ENCODE data around the gene WWOX.

The WWOX gene

GRCh38 chr16:78916928-78917545 lies 817.6 kb downstream of the WWOX start:
- Histone ChIP-seq H3K9me3 (ENCODE audit: insufficient read depth, low read length) (peaks cover 27% of the 10 kb centered on the region), H3K4me1 (ENCODE audit: insufficient read depth, insufficient read length) (no peaks in the 10 kb centered on the region), H3K4me3 (ENCODE audit: insufficient read length, low read depth) (no peak overlapping the region), H3K27me3 (ENCODE audit: insufficient read depth, insufficient read length) (no peaks in the 10 kb centered on the region), H3K36me3 (ENCODE audit: insufficient read depth, insufficient read length, low read length) (no peaks in the 10 kb centered on the region), H3K9ac (ENCODE audit: insufficient read length, low read depth) (no peak overlapping the region)
- TF ChIP-seq SUZ12 (IDR thresholded peaks at IDR 0.05; ENCODE audit: extremely low read depth, insufficient read depth, insufficient read length) = no peak
- no peak for TF ChIP-seq YY1 (IDR thresholded peaks at IDR 0.05; ENCODE audit: insufficient read depth, insufficient read length)
- no peak for TF ChIP-seq ZNF274 (IDR thresholded peaks at IDR 0.05; ENCODE audit: low read depth, low read length)
- no peak for DNase-seq (ENCODE audit: low read depth, low spot score)

GRCh38 chr16:78918805-78919305 lies 819.4 kb downstream of the WWOX start:
- no peak overlapping the region for H3K4me3 ChIP-seq (ENCODE audit: insufficient read length, low read depth)
- no peak for DNase-seq (ENCODE audit: low read depth, low spot score)
- peaks cover 33% of the 10 kb centered on the region for H3K9me3 ChIP-seq (ENCODE audit: insufficient read depth, low read length)
- no peaks in the 10 kb centered on the region for H3K4me1 ChIP-seq (ENCODE audit: insufficient read depth, insufficient read length)
- no peaks in the 10 kb centered on the region for H3K27me3 ChIP-seq (ENCODE audit: insufficient read depth, insufficient read length)
- no peaks in the 10 kb centered on the region for H3K36me3 ChIP-seq (ENCODE audit: insufficient read depth, insufficient read length, low read length)
- TF ChIP-seq ZNF274 (IDR thresholded peaks at IDR 0.05; ENCODE audit: low read depth, low read length) (no peak), YY1 (IDR thresholded peaks at IDR 0.05; ENCODE audit: insufficient read depth, insufficient read length) (no peak), SUZ12 (IDR thresholded peaks at IDR 0.05; ENCODE audit: extremely low read depth, insufficient read depth, insufficient read length) (no peak)
- no peak overlapping the region for H3K9ac ChIP-seq (ENCODE audit: insufficient read length, low read depth)

GRCh38 chr16:78919852-78920251 lies 820.4 kb downstream of the WWOX start:
- Histone ChIP-seq H3K36me3 (ENCODE audit: insufficient read depth, insufficient read length, low read length) (no peaks in the 10 kb centered on the region), H3K9me3 (ENCODE audit: insufficient read depth, low read length) (peaks cover 33% of the 10 kb centered on the region), H3K9ac (ENCODE audit: insufficient read length, low read depth) (no peak overlapping the region), H3K4me3 (ENCODE audit: insufficient read length, low read depth) (no peak overlapping the region), H3K27me3 (ENCODE audit: insufficient read depth, insufficient read length) (no peaks in the 10 kb centered on the region), H3K4me1 (ENCODE audit: insufficient read depth, insufficient read length) (no peaks in the 10 kb centered on the region)
- no peak for TF ChIP-seq ZNF274 (IDR thresholded peaks at IDR 0.05; ENCODE audit: low read depth, low read length)
- no peak for TF ChIP-seq SUZ12 (IDR thresholded peaks at IDR 0.05; ENCODE audit: extremely low read depth, insufficient read depth, insufficient read length)
- no peak for TF ChIP-seq YY1 (IDR thresholded peaks at IDR 0.05; ENCODE audit: insufficient read depth, insufficient read length)
- DNase-seq (ENCODE audit: low read depth, low spot score) = no peak

GRCh38 chr16:78920621-78921020 lies 821.2 kb downstream of the WWOX start:
- Histone ChIP-seq H3K9me3 (ENCODE audit: insufficient read depth, low read length) (peaks cover 33% of the 10 kb centered on the region), H3K4me1 (ENCODE audit: insufficient read depth, insufficient read length) (no peaks in the 10 kb centered on the region), H3K36me3 (ENCODE audit: insufficient read depth, insufficient read length, low read length) (no peaks in the 10 kb centered on the region), H3K27me3 (ENCODE audit: insufficient read depth, insufficient read length) (no peaks in the 10 kb centered on the region), H3K4me3 (ENCODE audit: insufficient read length, low read depth) (no peak overlapping the region), H3K9ac (ENCODE audit: insufficient read length, low read depth) (no peak overlapping the region)
- no peak for DNase-seq (ENCODE audit: low read depth, low spot score)
- no peak for TF ChIP-seq YY1 (IDR thresholded peaks at IDR 0.05; ENCODE audit: insufficient read depth, insufficient read length)
- TF ChIP-seq ZNF274 (IDR thresholded peaks at IDR 0.05; ENCODE audit: low read depth, low read length) = no peak
- no peak for TF ChIP-seq SUZ12 (IDR thresholded peaks at IDR 0.05; ENCODE audit: extremely low read depth, insufficient read depth, insufficient read length)

GRCh38 chr16:78925083-78925767 lies 825.8 kb downstream of the WWOX start:
- no peak for TF ChIP-seq YY1 (IDR thresholded peaks at IDR 0.05; ENCODE audit: insufficient read depth, insufficient read length)
- TF ChIP-seq ZNF274 (IDR thresholded peaks at IDR 0.05; ENCODE audit: low read depth, low read length) = no peak
- no peak for TF ChIP-seq SUZ12 (IDR thresholded peaks at IDR 0.05; ENCODE audit: extremely low read depth, insufficient read depth, insufficient read length)
- peak; percentile 22 for DNase-seq (ENCODE audit: low read depth, low spot score)
- Histone ChIP-seq H3K9ac (ENCODE audit: insufficient read length, low read depth) (no peak overlapping the region), H3K27me3 (ENCODE audit: insufficient read depth, insufficient read length) (no peaks in the 10 kb centered on the region), H3K36me3 (ENCODE audit: insufficient read depth, insufficient read length, low read length) (no peaks in the 10 kb centered on the region), H3K4me3 (ENCODE audit: insufficient read length, low read depth) (no peak overlapping the region), H3K4me1 (ENCODE audit: insufficient read depth, insufficient read length) (no peaks in the 10 kb centered on the region), H3K9me3 (ENCODE audit: insufficient read depth, low read length) (peaks cover 25% of the 10 kb centered on the region)

- no peaks in the 10 kb centered on the region for H3K4me1 ChIP-seq (ENCODE audit: insufficient read depth, insufficient read length)
- no peaks in the 10 kb centered on the region for H3K36me3 ChIP-seq (ENCODE audit: insufficient read depth, insufficient read length, low read length)
- no peaks in the 10 kb centered on the region for H3K27me3 ChIP-seq (ENCODE audit: insufficient read depth, insufficient read length)
- H3K4me3 ChIP-seq (ENCODE audit: insufficient read length, low read depth) = no peak overlapping the region
- H3K9me3 ChIP-seq (ENCODE audit: insufficient read depth, low read length) = peaks cover 9% of the 10 kb centered on the region
- no peak for TF ChIP-seq ZNF274 (IDR thresholded peaks at IDR 0.05; ENCODE audit: low read depth, low read length)
- no peak for TF ChIP-seq YY1 (IDR thresholded peaks at IDR 0.05; ENCODE audit: insufficient read depth, insufficient read length)
- no peak for TF ChIP-seq SUZ12 (IDR thresholded peaks at IDR 0.05; ENCODE audit: extremely low read depth, insufficient read depth, insufficient read length)
- no peak for DNase-seq (ENCODE audit: low read depth, low spot score)
- H3K9ac ChIP-seq (ENCODE audit: insufficient read length, low read depth) = no peak overlapping the region
Observed at GRCh38 chr16:78926723-78927210, 827.3 kb downstream of the WWOX start.

- no peak for TF ChIP-seq ZNF274 (IDR thresholded peaks at IDR 0.05; ENCODE audit: low read depth, low read length)
- no peak for TF ChIP-seq SUZ12 (IDR thresholded peaks at IDR 0.05; ENCODE audit: extremely low read depth, insufficient read depth, insufficient read length)
- no peak for TF ChIP-seq YY1 (IDR thresholded peaks at IDR 0.05; ENCODE audit: insufficient read depth, insufficient read length)
- DNase-seq (ENCODE audit: low read depth, low spot score) = no peak
- H3K27me3 ChIP-seq (ENCODE audit: insufficient read depth, insufficient read length) = no peaks in the 10 kb centered on the region
- no peaks in the 10 kb centered on the region for H3K36me3 ChIP-seq (ENCODE audit: insufficient read depth, insufficient read length, low read length)
- H3K9ac ChIP-seq (ENCODE audit: insufficient read length, low read depth) = no peak overlapping the region
- H3K4me3 ChIP-seq (ENCODE audit: insufficient read length, low read depth) = no peak overlapping the region
- H3K9me3 ChIP-seq (ENCODE audit: insufficient read depth, low read length) = no peaks in the 10 kb centered on the region
- H3K4me1 ChIP-seq (ENCODE audit: insufficient read depth, insufficient read length) = no peaks in the 10 kb centered on the region
Observed at GRCh38 chr16:78927766-78928165, 828.3 kb downstream of the WWOX start.

All from NT2/D1 (cell line).